OCI-LY7 (cell line): ENCODE data around the gene FAM234B.

Experiments used
- CTCF ChIP-seq: fragments of 200-600 bp; sonication (generic); conservative IDR thresholded peaks from 2 replicates; pipeline ENCODE4 v1.5.1; 2014; ENCODE audit warnings: mild to moderate bottlenecking, antibody characterized with exemption, low read length, moderate library complexity, mixed read lengths
- EZH2phosphoT487 ChIP-seq: fragments of 200-600 bp; sonication (generic); IDR thresholded peaks from 2 replicates; pipeline ENCODE4 v1.6.1; 2018; ENCODE audit warnings: low read depth, borderline replicate concordance, mild to moderate bottlenecking, mixed run types, antibody characterized with exemption, low read length, moderate library complexity, mixed read lengths

GRCh38 chr12:13130981-13131380, 86.8 kb downstream of the FAM234B start:
- TF ChIP-seq CTCF, result no peak
- no peak for TF ChIP-seq EZH2phosphoT487
